Fibroblast of skin of left quadriceps (primary cell): ENCODE results near the gene COX7B2.

Experiments used
- DNase-seq, 2 experiments: peaks; one replicate each; pipeline ENCODE4 v3.0.0-alpha.2; 2013; ENCODE audit warnings: low read depth in 2 of 2

COX7B2 gene, protein sequence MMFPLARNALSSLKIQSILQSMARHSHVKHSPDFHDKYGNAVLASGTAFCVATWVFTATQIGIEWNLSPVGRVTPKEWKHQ

DNA sequence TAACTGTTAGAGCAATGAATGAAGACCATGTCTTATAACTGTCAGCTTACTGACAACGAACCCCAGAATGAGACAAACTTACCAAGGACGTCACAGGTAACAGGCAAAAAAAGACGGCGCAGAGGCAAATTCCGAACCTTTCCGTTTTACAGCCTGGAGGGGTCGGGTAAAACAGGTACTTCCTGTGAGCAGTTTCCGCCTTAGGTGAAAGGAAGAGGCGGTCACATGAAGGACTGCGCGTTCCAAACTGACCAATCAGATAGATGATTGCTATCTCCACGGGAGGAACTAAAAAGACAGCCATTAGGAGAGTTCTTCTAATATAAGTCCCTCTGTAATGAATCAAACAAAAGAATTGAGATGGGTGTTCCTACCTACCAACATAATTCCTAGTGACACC lies at the start of gene COX7B2:
Gene COX7B2 (minus strand): TSS at position 168 of the 400 bp plus-strand sequence. CDS start 174,053 bp downstream, outside the sequence.
- no peak for DNase-seq

DNA sequence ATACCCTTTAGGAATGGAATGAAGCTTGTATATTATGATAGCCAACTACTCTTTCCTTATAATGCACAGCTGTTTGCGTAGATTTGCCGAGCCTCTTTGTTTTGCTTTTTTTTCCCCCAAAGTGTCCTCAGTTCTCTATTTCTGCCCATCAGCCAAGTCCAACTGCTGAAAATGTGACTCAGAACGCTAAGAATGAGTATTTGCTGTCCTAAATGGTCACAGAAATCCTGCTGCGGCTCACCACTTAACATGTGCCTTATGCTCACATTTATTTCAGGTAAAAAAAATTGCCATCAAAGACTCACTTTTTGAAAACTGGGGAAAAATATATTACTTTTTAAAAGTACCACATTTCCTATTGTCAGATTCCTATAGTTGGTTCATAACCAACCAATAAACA lies 47.4 kb upstream of the COX7B2 start:
- DNase-seq, result no peak

DNA sequence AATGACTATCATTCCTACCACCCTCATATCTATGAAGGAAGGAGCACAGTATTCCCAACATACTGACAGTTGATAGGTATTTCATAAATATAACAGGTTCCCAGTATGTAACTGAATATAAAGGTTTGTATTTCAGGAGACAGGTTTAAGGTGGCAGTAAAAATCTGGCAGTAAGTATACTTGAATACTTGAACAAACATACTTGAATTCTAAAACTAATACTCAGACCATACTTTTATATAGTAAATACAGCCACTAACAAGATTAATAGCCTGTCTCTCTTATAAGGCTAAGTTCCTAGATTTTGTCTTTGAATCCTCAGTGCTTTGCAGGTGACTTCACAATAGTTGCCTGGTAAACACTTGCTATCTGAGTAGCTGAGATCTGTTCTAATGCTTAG lies 46.6 kb upstream of the COX7B2 start:
- DNase-seq, result no peak

DNA sequence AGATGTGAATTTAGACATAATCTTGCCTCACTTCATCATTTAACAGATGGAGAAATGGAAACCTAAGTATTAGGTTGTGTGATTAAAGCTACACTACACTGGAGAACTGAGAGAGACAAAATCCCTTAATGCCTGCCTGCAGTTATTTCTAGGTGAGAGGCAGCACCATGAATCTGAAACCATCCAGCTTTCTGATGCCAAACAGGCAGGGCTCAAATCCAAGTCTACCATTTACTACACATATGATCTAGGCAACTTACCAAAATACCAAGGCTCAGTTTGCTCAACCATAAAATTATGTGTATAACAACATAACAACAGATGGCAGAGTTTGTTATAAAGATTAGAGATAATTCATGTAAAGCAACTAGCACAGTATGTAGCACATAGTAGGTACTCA lies 45.6 kb upstream of the COX7B2 start:
- no peak for DNase-seq

DNA sequence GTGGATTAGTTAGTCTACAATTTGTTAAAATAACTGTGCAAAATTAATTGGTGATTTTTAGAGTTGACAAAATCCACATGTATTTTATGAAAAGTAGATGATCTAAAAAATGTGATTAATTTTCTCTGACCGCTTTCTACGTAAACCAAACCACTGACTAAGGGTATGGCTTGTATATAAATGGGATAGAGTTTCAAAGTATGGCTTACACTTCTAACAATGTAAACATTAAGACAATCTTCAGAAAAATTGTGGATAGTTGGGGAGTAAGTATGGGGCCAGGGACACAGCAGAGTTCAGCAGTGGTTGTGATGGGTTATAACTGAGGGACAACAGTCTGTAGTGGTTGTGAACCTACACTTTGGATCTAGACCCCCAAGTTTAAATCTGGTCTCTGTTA lies 44.5 kb upstream of the COX7B2 start:
- no peak for DNase-seq

DNA sequence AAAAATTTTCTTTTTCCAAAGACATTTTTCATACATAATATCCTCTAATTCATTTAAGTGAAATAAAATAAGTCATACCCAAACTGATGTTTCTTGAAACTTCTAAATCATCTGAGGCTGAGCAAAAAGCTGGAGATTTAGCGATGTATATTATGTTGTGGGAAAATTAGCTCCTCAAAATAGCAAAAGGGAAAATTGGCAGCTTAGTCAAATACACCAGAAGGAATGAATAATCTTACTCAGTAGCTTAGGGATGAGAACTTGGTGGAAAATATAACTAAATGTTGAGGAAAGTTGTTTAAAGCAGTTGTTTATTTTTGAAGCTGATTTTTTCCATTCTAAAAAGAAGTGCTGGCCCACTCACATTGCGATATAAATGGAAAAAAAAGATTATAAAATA lies 43.4 kb upstream of the COX7B2 start:
- DNase-seq, result no peak

DNA sequence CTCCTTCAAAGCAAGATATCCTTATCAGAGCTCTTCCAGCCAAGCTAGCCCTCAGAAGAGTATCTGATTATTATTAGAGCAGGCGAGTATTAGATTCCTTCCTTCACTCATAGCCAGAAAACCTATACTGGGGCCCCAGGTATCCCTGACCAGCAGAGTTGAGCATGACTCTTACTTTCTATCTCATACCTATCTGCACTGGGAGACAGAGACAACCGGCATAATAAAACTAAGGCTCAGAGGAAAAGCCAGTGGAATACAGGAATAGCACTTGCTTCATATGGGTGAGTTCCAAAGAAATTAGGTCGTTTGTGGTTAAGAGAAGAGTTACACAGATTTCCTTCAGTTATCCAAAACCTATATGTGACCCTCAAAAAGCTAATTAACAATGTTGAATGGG lies 41.8 kb upstream of the COX7B2 start:
- no peak for DNase-seq

DNA sequence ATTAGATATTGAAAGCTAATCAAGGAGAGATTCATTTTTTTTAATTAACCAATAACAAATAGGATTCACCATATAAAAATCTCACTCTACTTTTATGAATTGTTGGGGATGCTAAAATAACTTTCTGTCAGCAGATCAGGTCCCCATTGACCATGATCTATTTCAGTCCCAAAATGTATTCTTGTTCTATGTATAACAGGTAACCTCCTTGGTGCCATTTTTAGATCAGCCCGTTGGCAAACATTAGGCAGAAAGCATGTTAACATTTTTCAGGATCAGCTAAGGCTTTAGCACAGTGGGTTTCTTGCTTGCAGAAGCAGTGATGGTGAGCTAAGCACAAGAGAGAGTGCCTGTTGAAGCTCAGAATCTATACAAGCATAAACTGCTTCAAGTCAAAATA lies 40.8 kb upstream of the COX7B2 start:
- no peak for DNase-seq

DNA sequence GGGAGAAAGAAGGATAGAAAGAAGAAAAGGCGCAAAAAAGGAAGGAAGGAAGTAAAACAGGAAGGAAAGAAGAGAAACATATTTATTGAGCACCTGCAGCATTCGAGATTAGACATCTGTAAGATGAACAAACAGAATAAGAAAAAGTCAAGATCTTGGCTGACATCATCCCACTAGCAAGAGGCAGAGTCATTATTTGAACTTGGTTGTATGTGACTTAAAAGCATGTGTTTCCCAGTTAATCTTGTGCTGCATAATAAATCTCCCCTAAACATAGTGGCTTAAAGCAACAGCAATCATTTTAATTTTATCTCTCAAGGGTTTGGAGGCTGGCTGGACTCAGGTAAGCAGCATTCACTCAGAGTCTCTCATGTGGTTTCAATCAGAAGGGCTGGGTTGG lies 38.5 kb upstream of the COX7B2 start:
- no peak for DNase-seq

DNA sequence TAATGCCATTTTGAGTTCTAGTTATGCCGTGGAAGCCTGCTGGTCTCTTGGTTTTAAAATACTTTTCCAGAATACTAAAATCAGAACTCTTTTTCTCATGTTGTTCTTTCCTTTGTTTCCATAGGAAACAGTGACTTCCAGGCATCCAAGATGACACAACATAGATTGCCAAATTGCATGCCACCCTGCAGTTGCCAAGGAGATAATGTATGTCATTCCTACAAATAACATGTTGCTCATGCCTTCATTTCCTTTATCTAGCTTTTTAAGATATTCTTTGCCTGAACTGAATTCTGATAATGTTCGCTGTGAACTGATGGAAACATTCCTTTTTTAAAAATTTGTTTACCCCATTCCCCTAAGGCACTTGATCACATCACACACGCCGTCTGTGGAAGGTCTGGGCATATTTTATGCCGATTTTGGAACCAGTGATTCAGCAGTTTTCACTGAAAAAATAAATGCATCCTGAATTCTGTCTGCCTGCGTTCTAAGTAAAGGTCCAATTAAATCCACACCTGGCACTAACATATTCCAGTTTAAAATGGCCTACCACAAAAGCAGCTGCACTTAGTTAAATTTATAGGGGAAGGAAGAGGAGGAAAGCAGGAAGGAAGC lies 38.0 kb upstream of the COX7B2 start:
- DNase-seq, result no peak

DNA sequence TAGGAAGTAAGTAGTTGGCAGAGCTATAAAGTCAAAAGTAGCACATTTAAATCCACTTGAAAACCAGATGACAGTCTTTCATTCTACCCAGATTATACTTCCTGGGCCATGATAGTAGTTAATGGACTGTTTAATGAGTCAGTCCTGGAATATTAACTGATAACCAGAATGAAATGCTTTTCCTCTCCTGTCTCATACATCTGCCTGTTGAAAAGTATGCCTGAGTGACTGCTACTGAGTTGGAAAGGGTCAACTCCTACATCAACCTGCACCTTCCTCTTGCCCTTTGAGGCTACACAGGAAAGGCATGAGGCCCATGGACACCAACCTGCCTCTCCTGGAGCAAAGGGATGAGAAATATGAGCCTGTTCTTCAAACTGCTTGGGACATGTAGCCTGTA lies 36.0 kb upstream of the COX7B2 start:
- DNase-seq, result no peak

DNA sequence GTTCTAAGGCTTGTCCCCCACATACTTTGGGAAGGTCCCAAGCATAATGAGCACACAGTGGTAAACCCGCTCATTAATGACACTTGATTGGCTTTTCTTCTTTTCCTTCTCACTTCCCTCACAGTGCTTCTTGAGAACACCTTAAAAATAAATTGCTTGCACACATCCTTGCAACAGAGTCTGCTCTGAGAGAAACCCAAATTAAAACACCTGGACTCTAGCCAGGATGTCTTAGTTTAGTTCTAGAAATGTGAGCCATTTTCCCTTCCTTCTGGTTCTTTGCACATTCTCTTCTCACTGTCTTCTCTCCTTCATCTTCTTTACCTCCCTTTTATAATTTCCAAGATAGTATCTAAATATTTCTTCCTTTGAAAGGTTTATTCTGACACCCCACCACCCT lies 35.3 kb upstream of the COX7B2 start:
- DNase-seq, result no peak

DNA sequence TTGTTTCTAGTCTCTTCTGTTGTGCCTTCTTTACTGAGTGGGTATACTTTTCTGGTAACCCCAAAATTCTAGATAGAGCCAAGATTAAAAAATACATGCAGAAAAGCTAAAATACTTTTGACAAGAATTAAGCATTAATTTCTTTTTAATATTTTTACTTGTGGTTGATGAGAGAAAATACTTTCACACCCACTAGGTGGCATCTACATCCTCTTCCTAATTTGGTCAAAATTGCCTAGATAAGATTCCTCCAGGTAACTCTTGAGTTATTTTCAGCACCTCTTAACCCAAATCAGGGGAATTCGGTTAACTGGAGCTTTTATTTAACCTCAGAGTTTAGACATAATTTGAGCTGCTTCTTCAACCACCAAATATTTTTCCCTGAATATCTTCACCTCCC lies 28.4 kb upstream of the COX7B2 start:
- DNase-seq, result no peak

DNA sequence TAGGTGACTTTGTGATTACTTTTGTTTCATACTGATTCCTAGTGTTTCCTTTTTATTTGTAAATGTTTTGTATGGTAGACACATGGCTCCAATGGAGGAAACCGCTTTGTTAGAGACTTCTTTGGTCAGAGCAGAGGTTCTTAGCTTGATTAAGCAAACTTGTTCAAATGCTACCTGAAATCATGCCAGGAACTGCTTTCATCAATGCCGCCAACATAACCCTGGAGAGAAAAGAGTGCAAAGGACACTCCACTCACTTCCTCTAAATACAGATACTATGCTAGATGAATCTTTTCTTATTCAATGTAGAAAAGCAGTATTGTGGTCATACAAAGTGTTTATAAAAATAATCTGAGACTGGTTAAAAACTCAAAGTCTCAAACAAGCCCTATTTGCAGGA lies 25.7 kb upstream of the COX7B2 start:
- no peak for DNase-seq

DNA sequence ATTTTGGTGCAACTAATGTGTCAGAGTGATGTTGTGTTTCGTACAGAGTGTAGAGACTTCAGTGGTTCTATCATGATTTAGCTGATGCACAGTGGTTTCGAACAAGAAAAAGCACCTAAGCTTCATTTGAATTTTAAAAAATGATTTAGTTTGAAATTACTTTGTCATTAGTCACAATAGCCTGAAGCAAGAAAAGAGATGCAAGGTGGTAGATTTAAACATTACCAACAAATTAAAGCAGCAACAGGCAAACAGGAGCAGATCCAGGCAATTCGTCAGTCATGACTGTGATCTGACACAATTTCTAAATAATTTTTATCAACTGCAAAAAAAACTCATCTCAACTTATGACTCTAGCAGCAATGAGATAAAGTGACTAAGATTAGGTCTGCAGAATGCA lies 24.6 kb upstream of the COX7B2 start:
- DNase-seq, result no peak

DNA sequence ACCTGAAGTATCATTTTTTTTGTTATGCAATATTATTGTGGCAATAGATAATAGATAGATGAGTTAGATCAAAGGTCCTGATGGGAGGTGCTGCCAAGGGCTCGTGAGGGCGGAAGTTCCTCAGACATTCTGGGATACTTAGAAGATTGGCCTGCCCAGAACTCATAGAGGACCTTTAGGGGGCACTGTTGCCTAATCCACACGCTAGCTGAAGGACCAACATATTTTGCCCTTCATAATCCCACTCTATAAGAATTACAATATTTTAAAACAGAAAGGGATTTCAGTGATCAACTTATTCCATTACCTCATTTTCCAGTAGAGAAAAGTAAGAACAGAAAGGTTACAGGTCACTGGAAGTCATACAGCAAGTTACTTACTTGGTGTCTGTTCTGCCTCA lies 22.9 kb upstream of the COX7B2 start:
- DNase-seq, result peak; percentile 13 to 19

DNA sequence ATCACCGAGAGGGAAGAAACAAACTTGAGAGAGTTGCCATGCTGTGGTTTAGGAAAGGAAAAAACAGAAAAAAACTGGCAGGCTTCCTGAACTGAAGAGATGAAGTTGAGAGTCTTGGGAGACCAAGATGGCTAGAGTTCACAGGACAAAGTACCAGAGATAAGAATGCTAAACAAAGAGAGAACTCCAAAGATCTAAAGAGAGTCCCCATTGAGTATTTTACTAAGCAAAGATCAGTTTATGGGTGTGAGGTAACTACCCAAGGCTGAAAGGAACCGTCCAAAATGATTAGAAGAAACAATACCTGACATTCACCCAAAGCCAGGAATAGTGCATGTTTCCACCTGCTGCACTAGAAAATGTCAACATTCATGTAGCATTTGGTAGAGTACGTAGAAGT lies 21.8 kb upstream of the COX7B2 start:
- no peak for DNase-seq

DNA sequence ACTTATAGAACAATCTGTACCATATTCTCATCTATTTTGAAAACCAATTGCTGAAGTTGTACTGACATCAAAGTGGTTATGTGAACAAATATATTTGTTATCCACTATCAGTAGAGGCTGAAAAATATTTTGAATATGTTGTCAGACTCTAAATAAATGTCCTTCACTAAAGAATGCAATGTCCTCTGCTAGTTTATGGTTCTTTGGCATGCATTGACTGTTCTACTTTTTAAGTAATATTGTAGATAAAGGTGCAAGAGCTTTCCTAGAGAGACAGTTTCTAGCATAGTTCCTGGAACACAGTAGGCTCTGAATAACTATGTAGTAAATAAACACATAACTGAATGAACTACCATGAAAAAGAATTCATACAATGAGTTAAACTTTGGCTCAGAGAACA lies 18.2 kb upstream of the COX7B2 start:
- no peak for DNase-seq

DNA sequence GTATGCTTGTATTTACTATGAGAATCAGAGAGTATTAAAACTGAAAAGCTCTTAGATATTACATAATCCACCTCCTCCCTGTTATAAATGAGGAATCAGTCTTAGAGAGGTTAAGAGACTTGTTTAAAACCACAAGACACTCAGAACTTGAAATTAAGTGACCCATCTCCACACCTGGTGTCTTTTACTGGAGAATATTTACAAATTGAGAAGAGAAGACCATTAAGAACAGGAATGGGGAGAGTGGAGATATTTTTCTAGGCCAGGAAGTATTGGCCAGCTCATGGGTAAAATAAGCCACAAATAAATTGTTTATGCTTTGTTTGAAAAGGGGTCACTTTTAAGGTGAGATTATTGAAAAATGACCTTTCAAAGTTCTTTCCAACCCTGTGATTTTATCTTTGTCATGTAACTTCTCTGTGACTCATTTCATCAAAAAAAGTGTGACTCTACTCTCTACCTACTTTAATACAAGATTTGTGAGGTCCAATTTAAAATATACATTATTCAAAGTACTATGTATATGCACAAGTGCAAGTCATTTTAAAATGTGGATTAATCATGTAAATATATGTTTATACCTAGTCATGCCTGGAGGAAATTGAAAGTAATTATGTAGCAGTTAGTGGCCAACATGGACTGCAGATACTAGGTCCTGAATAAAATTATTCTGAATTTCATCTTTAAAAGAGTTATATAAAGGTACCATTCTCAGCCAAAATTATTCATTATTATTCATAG lies 15.9 kb upstream of the COX7B2 start:
- no peak for DNase-seq

DNA sequence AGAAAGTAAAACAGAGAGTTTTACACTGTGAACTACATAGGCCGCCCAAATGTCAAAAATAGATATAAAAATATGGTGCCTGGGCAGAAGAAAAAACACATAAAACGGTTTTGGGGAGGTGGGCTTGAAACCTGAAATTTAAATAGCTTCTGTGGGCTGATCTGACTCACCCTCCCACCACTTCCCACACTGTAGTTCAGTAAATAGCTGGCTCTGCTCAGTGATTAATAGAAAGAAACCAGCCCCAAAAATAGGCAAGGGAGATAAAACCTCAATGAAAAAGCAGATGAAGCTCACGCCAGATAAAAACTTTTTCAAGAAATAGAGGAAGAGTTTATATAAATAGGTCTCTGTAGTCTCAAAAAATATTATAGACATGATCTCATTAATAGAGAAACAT lies 13.2 kb upstream of the COX7B2 start:
- no peak for DNase-seq

DNA sequence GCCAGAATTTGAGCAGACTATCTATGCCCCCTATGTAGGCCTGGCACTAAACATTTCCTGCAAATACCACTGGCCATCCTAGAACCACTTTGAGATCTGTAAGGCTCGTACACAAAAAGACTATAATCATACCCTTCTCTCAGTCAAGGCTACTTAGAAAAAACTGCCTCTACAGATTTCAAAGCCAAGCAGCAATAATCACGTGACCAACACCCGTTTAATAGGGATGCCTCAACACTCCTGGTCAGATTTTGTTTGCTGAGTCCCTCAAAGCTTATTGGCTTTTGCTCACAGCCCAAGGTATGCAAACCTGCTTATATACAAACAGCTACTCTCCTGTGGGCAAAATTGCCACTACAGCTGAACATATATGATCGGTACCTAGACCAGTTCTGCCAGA lies 897 bp downstream of the COX7B2 start:
- DNase-seq, result no peak

DNA sequence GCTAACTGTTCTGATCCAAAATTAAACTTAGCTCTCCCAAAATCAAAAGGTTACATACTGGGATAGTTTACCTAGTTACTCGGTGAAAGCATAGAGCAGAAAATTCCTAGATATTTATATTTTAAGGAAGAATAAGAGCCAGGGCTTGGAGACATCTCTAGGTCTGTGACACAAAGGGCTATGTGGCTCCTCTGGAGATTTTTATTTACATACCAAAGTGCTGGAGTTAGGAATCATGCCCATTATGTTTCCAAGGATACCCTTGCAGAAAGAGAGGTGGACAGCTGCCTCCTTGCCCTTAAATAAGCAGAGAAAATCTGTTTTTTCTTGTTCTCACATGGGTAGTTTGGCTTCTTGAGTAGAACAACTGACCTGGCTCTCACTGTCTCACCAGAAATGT lies 9.0 kb downstream of the COX7B2 start:
- DNase-seq, result no peak

DNA sequence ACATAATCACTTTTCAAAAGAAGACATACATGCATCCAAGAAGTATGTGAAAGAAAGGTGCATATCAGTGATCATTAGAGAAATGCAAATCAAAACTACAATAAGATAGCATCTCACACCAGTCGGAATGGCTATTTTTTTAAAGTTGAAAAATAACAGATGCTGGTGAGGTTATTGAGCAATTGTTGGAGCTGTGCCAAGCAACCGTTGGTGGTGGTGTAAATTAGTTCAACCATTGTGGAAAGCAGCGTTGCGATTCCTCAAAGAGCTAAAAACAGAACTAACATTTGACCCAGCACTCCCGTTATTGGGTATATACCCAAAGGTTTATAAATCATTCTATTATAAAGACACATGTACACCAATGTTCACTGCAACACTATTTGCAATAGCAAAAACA lies 14.2 kb downstream of the COX7B2 start:
- no peak for DNase-seq

DNA sequence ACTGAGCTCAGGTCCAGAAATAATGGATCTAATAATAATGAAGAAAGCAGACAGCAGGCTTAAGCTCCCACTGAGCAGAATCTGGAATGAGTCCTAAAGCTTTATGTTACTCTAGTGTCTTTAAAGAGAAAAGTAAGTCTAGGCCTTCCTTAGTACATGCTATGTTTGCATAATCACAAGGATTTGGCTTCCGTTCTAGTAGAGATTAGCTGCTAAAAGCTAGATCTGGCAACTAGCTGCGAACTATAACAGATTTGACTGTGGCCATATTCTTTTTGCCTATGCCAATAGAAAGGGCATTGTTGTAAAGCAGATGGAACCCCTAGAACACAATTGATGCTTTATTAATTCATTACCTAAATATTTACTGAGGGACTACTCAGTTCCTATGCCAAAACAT lies 19.0 kb downstream of the COX7B2 start:
- no peak for DNase-seq
